ENCODE results near the gene RIPPLY2. TPM values are rescaled to one million over a fixed set of nuclear protein-coding genes. Genes with fewer than 3 reads are reported as not detected.
A peak's percentile ranks its signal among the peaks of the same experiment; 100 is the strongest.

RIPPLY2 gene
- total RNA-seq, 1 experiment from 2014 or later = 3.0 TPM

DNA sequence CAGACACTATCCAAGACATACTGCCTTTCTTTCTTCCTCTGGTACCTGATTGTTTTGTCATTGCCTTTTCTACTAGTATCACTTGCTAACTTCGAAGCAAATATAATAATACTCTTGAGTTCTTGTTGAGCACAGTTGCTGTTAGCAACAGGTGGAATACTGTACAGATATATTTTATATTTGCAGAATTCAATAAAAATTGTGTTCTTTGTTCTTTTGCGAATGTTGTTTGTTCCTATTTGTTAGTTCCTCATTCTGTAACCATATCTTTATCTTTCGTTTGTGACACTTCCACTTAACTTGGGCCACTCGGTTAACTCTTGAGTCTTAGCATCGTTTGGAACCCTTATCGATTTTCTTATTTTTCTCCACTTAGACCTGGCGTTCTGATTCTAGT is 7.2 kb downstream of the RIPPLY2 start:
- no peak for TF ChIP-seq EZH2 (IDR thresholded peaks at IDR 0.05; ENCODE audit: borderline replicate concordance, low read depth, low read length, poor library complexity, severe bottlenecking)
- TF ChIP-seq, protein P1, sequence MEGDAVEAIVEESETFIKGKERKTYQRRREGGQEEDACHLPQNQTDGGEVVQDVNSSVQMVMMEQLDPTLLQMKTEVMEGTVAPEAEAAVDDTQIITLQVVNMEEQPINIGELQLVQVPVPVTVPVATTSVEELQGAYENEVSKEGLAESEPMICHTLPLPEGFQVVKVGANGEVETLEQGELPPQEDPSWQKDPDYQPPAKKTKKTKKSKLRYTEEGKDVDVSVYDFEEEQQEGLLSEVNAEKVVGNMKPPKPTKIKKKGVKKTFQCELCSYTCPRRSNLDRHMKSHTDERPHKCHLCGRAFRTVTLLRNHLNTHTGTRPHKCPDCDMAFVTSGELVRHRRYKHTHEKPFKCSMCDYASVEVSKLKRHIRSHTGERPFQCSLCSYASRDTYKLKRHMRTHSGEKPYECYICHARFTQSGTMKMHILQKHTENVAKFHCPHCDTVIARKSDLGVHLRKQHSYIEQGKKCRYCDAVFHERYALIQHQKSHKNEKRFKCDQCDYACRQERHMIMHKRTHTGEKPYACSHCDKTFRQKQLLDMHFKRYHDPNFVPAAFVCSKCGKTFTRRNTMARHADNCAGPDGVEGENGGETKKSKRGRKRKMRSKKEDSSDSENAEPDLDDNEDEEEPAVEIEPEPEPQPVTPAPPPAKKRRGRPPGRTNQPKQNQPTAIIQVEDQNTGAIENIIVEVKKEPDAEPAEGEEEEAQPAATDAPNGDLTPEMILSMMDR (conservative IDR thresholded peaks at IDR 0.05; ENCODE audit: low read depth, low read length) = no peak
- H3K36me3 ChIP-seq (ENCODE audit: insufficient read depth, low read length, poor library complexity, severe bottlenecking) = peaks cover 4% of the 10 kb centered on the region
- peaks cover 3% of the 10 kb centered on the region for H3K27me3 ChIP-seq (replicated peaks; ENCODE audit: insufficient read depth, low read depth, low read length, poor library complexity)
- H3K4me1 ChIP-seq (ENCODE audit: insufficient read depth, low read length, poor library complexity, severe bottlenecking) = peaks cover 12% of the 10 kb centered on the region
- ChIA-PET CTCF (no interaction called here), POLR2A (ENCODE audit: low non-redundant PET) (no interaction called here)
- BruUV-seq (replicated peaks) = no TSS peak
- H3K27ac ChIP-seq (ENCODE audit: low read depth, low read length, poor library complexity, severe bottlenecking) = no peak overlapping the region
- DNase-seq (ENCODE audit: low spot score) = no peak
- peak overlapping the region; percentile 80 for H3K4me3 ChIP-seq (ENCODE audit: low read depth, low read length, poor library complexity, severe bottlenecking)
- no peaks in the 10 kb centered on the region for H3K9me3 ChIP-seq (ENCODE audit: low read depth, low read length, poor library complexity, severe bottlenecking)
- intact Hi-C loops (cut with micrococcal nuclease; ENCODE audit: unreplicated experiment) = loop anchor here (10.0 kb wide), 1 partner anchor 914 kb away; no protein-coding TSS in a partner anchor

DNA sequence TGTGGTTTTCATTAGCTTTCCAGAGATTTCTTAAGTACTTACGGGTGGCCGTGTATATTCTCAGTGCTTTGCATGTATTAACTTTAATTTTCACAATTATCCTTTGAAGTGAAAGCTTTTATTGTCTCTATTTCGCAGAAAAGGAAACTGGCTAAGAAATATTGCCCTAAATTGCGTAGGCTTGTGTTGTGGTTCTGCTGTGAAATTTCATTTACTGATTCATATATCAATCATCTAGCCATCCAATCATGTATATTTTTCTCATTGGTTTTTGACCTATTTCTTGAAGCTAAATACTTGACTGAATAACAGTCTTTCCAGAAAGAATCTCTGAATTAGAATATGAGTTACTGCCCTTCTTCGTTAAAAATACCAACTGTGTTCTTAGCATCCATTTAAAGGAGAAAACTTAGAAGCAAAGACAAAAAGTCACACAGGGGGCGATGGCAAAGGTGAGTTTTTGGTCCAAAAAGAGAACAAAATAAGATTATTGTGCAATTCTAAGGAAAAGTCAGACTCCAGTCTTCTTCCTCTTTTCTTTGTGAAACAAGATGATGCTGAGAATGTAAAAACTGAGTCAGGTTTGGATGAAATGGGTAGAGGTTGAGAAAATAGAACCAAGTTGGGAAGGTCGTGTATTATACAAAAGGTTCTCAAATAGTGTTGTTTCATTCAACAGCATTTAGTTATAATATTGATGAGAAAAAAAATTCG is 7.8 kb downstream of the RIPPLY2 start:
- ChIA-PET CTCF (no interaction called here), POLR2A (ENCODE audit: low non-redundant PET) (no interaction called here)
- Histone ChIP-seq H3K36me3 (ENCODE audit: insufficient read depth, low read length, poor library complexity, severe bottlenecking) (peaks cover 4% of the 10 kb centered on the region), H3K9me3 (ENCODE audit: low read depth, low read length, poor library complexity, severe bottlenecking) (no peaks in the 10 kb centered on the region), H3K4me3 (ENCODE audit: low read depth, low read length, poor library complexity, severe bottlenecking) (peak overlapping the region; percentile 80), H3K4me1 (ENCODE audit: insufficient read depth, low read length, poor library complexity, severe bottlenecking) (peaks cover 12% of the 10 kb centered on the region), H3K27ac (ENCODE audit: low read depth, low read length, poor library complexity, severe bottlenecking) (no peak overlapping the region), H3K27me3 (replicated peaks; ENCODE audit: insufficient read depth, low read depth, low read length, poor library complexity) (no peaks in the 10 kb centered on the region)
- DNase-seq (ENCODE audit: low spot score) = no peak
- BruUV-seq (replicated peaks) = TSS peak; percentile 57
- intact Hi-C loops (cut with micrococcal nuclease; ENCODE audit: unreplicated experiment) = loop anchor here (10.0 kb wide), 1 partner anchor 914 kb away; no protein-coding TSS in a partner anchor
- no peak for TF ChIP-seq EZH2 (IDR thresholded peaks at IDR 0.05; ENCODE audit: borderline replicate concordance, low read depth, low read length, poor library complexity, severe bottlenecking)
- TF ChIP-seq, protein P1 (conservative IDR thresholded peaks at IDR 0.05; ENCODE audit: low read depth, low read length) = no peak

DNA sequence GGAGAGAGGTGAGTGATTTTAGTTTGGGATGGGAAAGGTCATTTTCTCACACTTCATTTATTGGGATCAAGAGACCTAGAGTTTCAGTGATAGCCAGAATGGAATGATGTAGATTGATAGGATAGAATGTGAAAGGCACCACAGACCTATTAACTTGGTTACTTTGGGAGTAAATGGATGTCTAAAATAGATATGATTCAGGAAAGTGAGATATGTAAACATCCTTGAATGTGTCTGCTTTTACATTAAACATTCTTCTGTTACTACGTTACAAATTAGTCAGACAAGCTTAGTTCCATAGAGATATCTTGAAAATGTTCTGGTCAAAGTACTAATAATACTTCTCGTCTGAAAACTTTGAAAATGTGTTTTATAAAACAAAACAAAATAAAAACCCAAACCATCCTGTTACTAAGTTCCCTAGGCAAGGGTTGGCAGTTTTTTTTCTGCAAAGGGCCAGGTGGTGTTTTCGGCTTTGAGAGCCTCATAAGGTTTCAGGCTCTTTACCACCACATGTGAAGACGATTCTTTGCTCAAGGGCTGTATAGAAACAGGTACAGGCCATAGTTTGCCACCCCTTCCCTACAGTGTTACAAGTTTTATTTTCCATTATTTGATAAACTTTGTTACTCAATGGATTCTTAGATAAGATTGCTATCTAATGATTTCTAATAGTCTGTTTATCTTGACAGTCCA is 9.8 kb downstream of the RIPPLY2 start:
- no peak overlapping the region for H3K4me3 ChIP-seq (ENCODE audit: low read depth, low read length, poor library complexity, severe bottlenecking)
- TF ChIP-seq EZH2 (IDR thresholded peaks at IDR 0.05; ENCODE audit: borderline replicate concordance, low read depth, low read length, poor library complexity, severe bottlenecking) = no peak
- TF ChIP-seq, protein P1 (conservative IDR thresholded peaks at IDR 0.05; ENCODE audit: low read depth, low read length) = no peak
- POLR2A ChIA-PET (ENCODE audit: low non-redundant PET) = no interaction called here
- DNase-seq (ENCODE audit: low spot score) = no peak
- BruUV-seq (replicated peaks) = no TSS peak
- peaks cover 8% of the 10 kb centered on the region for H3K9me3 ChIP-seq (ENCODE audit: low read depth, low read length, poor library complexity, severe bottlenecking)
- no peaks in the 10 kb centered on the region for H3K27me3 ChIP-seq (replicated peaks; ENCODE audit: insufficient read depth, low read depth, low read length, poor library complexity)
- no peak overlapping the region for H3K27ac ChIP-seq (ENCODE audit: low read depth, low read length, poor library complexity, severe bottlenecking)
- intact Hi-C loops (cut with micrococcal nuclease; ENCODE audit: unreplicated experiment) = loop anchor here (10.0 kb wide), 1 partner anchor 912 kb away; no protein-coding TSS in a partner anchor
- peaks cover 12% of the 10 kb centered on the region for H3K4me1 ChIP-seq (ENCODE audit: insufficient read depth, low read length, poor library complexity, severe bottlenecking)
- H3K36me3 ChIP-seq (ENCODE audit: insufficient read depth, low read length, poor library complexity, severe bottlenecking) = peaks cover 16% of the 10 kb centered on the region
- CTCF ChIA-PET = no interaction called here
